Measurements from ENCODE around the gene MAP2.

DNA sequence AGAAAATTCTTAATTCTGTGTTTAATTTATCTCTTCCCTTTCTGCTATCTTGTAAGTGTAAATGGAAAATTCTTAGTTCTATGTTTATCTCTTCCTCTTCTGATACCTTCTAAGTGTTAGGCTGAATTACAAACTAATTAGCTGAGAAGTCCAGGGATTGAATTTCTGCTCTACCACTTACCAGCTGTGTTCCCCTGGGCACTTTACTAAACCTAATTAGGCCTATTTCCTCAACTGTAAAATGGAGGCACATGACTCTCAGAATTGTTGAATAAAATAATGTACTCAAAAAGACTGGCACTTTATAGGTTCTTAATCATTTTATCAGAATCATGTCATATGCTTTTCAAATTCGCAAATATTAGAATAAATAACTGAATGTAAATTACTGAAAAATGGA is 146.3 kb downstream of the MAP2 start:
- TF ChIP-seq CTCF (conservative IDR thresholded peaks at IDR 0.05; ENCODE audit: low read length) (no peak), EZH2phosphoT487 (IDR thresholded peaks at IDR 0.05; ENCODE audit: borderline replicate concordance, low read depth, low read length) (no peak)

Measured in OCI-LY7 (cell line).